WTC11 (cell line): ENCODE measurements around the gene PLIN5. TPM values are rescaled to one million over a fixed set of nuclear protein-coding genes. Genes with fewer than 3 reads are reported as not detected.

Experiments
- ATAC-seq: fragments of 200-7000 bp; cut with Tn5 transposase; 2 replicates; pipeline ENCODE4 v1.10.0; 2021; ENCODE audit warnings: mild to moderate bottlenecking, moderate library complexity
- CTCF ChIA-PET: fragments of 300-600 bp; sonication (Branson Sonifier 250); formaldehyde crosslinking; loops from one replicate; lab custom pipeline; 2021; ENCODE audit warnings: antibody characterized with exemption; lab: Charles Lee
- POLR2A ChIA-PET: fragments of 350-600 bp; sonication (Branson Sonifier 250); formaldehyde crosslinking; loops from one replicate; lab custom pipeline; 2021; ENCODE audit warnings: antibody characterized with exemption; lab: Charles Lee
- DNase-seq: peaks from one replicate; pipeline ENCODE4 v3.0.0; 2021; ENCODE audit warnings: low spot score
- H3K27ac Mint-ChIP-seq: 2 replicates; pipeline ENCODE4 v1.8.0; 2021; ENCODE audit warnings: mixed read lengths
- H3K27me3 Mint-ChIP-seq: 2 replicates; pipeline ENCODE4 v1.8.0; 2021; ENCODE audit warnings: low read depth, mild to moderate bottlenecking, moderate library complexity, mixed read lengths
- H3K36me3 Mint-ChIP-seq: 2 replicates; pipeline ENCODE4 v1.8.0; 2021; ENCODE audit warnings: mixed read lengths
- H3K4me1 Mint-ChIP-seq: 2 replicates; pipeline ENCODE4 v1.8.0; 2022; ENCODE audit warnings: mixed read lengths
- H3K4me3 Mint-ChIP-seq: 2 replicates; pipeline ENCODE4 v1.8.0; 2021; ENCODE audit warnings: mild to moderate bottlenecking, moderate library complexity, mixed read lengths
- H3K9me3 Mint-ChIP-seq: 2 replicates; pipeline ENCODE4 v1.8.0; 2021; ENCODE audit warnings: mixed read lengths
- ARID4B ChIP-seq: sonication (generic); formaldehyde crosslinking; IDR thresholded peaks from 2 replicates; pipeline ENCODE4 v1.8.0; 2023; ENCODE audit warnings: missing genetic modification reagents, mild to moderate bottlenecking, borderline replicate concordance
- CBFB ChIP-seq: sonication (generic); formaldehyde crosslinking; IDR thresholded peaks from 2 replicates; pipeline ENCODE4 v1.8.1; 2022; ENCODE audit warnings: mild to moderate bottlenecking, low read depth, missing genetic modification reagents
- E2F5 ChIP-seq: sonication (generic); formaldehyde crosslinking; IDR thresholded peaks from 2 replicates; pipeline ENCODE4 v1.8.1; 2022; ENCODE audit warnings: mild to moderate bottlenecking, moderate library complexity, missing genetic modification reagents
- FOXK1 ChIP-seq: sonication (generic); formaldehyde crosslinking; IDR thresholded peaks from 2 replicates; pipeline ENCODE4 v1.8.0; 2022; ENCODE audit warnings: mild to moderate bottlenecking, moderate library complexity, missing genetic modification reagents
- FOXP1 ChIP-seq: sonication (generic); formaldehyde crosslinking; IDR thresholded peaks from 2 replicates; pipeline ENCODE4 v1.8.0; 2022; ENCODE audit warnings: missing genetic modification reagents, mild to moderate bottlenecking, moderate library complexity, borderline replicate concordance
- GTF2I ChIP-seq: fragments of 250-450 bp; sonication (Bioruptor Pico); conservative IDR thresholded peaks from 2 replicates; pipeline ENCODE4 v1.4.0; 2021; ENCODE audit warnings: mild to moderate bottlenecking
- HMGXB4 ChIP-seq: sonication (generic); formaldehyde crosslinking; IDR thresholded peaks from 2 replicates; pipeline ENCODE4 v1.8.1; 2023; ENCODE audit warnings: mild to moderate bottlenecking, moderate library complexity, missing genetic modification reagents
- IRF2 ChIP-seq: sonication (generic); formaldehyde crosslinking; IDR thresholded peaks from 2 replicates; pipeline ENCODE4 v1.8.0; 2022; ENCODE audit warnings: low read depth, missing genetic modification reagents, borderline replicate concordance
- JAZF1 ChIP-seq: fragments of 250-450 bp; sonication (Bioruptor Pico); IDR thresholded peaks from 2 replicates; pipeline ENCODE4 v1.9.0; 2021; ENCODE audit warnings: moderate library complexity, mild to moderate bottlenecking, inconsistent platforms
- JUN ChIP-seq: sonication (generic); formaldehyde crosslinking; IDR thresholded peaks from 2 replicates; pipeline ENCODE4 v1.8.0; 2023; ENCODE audit warnings: mild to moderate bottlenecking, missing genetic modification reagents
- MAX ChIP-seq: sonication (generic); formaldehyde crosslinking; IDR thresholded peaks from 2 replicates; pipeline ENCODE4 v1.8.0; 2022; ENCODE audit warnings: mild to moderate bottlenecking, missing genetic modification reagents
- NFE2L1 ChIP-seq: sonication (generic); formaldehyde crosslinking; IDR thresholded peaks from 2 replicates; pipeline ENCODE4 v1.8.1; 2023; ENCODE audit warnings: missing genetic modification reagents
- NR2C2 ChIP-seq: sonication (generic); formaldehyde crosslinking; IDR thresholded peaks from 2 replicates; pipeline ENCODE4 v1.8.0; 2022; ENCODE audit warnings: mild to moderate bottlenecking, missing genetic modification reagents
- NR3C1 ChIP-seq: sonication (generic); formaldehyde crosslinking; conservative IDR thresholded peaks from 2 replicates; pipeline ENCODE4 v1.8.1; 2023; ENCODE audit warnings: low read depth, mild to moderate bottlenecking, missing genetic modification reagents
- USF1 ChIP-seq: sonication (generic); formaldehyde crosslinking; IDR thresholded peaks from 2 replicates; pipeline ENCODE4 v1.8.0; 2022; ENCODE audit warnings: mild to moderate bottlenecking, missing genetic modification reagents
- ZBTB43 ChIP-seq: sonication (generic); formaldehyde crosslinking; IDR thresholded peaks from 2 replicates; pipeline ENCODE4 v1.8.1; 2023; ENCODE audit warnings: mild to moderate bottlenecking, missing genetic modification reagents
- ZNF425 ChIP-seq: fragments of 250-450 bp; sonication (Bioruptor Pico); conservative IDR thresholded peaks from 2 replicates; pipeline ENCODE4 v1.9.0; 2021; ENCODE audit warnings: mild to moderate bottlenecking
- ZSCAN18 ChIP-seq: fragments of 250-450 bp; sonication (Bioruptor Pico); IDR thresholded peaks from 2 replicates; pipeline ENCODE4 v2.1.2; 2022; ENCODE audit warnings: mild to moderate bottlenecking, moderate library complexity
- total RNA-seq: library from RNA; stranded (reverse); gene quantifications from 3 replicates; pipeline ENCODE4 v1.2.3, GENCODE V29; 2021

Gene PLIN5
- total RNA-seq, 1 experiment from 2014 or later: 3.9 TPM

- H3K36me3 Mint-ChIP-seq: no peaks in the 10 kb centered on the region
- ATAC-seq (no peak), DNase-seq (no peak)
- ChIA-PET POLR2A (no interaction called here), CTCF (interaction anchor here (0.6 to 5.4 kb wide), 9 partner anchors 8 to 141 kb away, joined by 3 to 63 read pairs (median 5); partner anchors contain the start of genes HDGFL2, PLIN5 and SEMA6B)
- no peaks in the 10 kb centered on the region for H3K4me1 Mint-ChIP-seq
- H3K27ac Mint-ChIP-seq: no peak overlapping the region
- H3K9me3 Mint-ChIP-seq: no peaks in the 10 kb centered on the region
- H3K4me3 Mint-ChIP-seq: no peak overlapping the region
- no peak for TF ChIP-seq JUN (CRISPR knock-in tag)
- TF ChIP-seq CBFB (CRISPR knock-in tag): no peak
- TF ChIP-seq NR2C2 (CRISPR knock-in tag): no peak
- no peak for TF ChIP-seq MAX (CRISPR knock-in tag)
- no peak for TF ChIP-seq FOXK1
- no peak for TF ChIP-seq NFE2L1 (CRISPR knock-in tag)
- no peak for TF ChIP-seq E2F5 (CRISPR knock-in tag)
- TF ChIP-seq NR3C1 (CRISPR knock-in tag): no peak
- TF ChIP-seq HMGXB4: no peak
- no peak for TF ChIP-seq FOXP1
- TF ChIP-seq ZBTB43 (CRISPR knock-in tag): no peak
- no peak for TF ChIP-seq JAZF1
- no peak for TF ChIP-seq ARID4B (CRISPR knock-in tag)
- no peak for TF ChIP-seq GTF2I (CRISPR knock-in tag)
- no peak for TF ChIP-seq IRF2 (CRISPR knock-in tag)
- TF ChIP-seq ZSCAN18 (CRISPR knock-in tag): no peak
- no peak for TF ChIP-seq USF1 (CRISPR knock-in tag)
- TF ChIP-seq ZNF425: no peak
- H3K27me3 Mint-ChIP-seq: peaks cover 79% of the 10 kb centered on the region
Observed at GRCh38 chr19:4517451-4518057, 17.5 kb downstream of the PLIN5 start.
